ENCODE data around the gene OGDH. TPM values are rescaled to one million over a fixed set of nuclear protein-coding genes. Genes with fewer than 3 reads are reported as not detected.

Gene OGDH
- total RNA-seq, 1 experiment from 2014 or later = 75.1 TPM

- no peak for DNase-seq (ENCODE audit: unreplicated experiment)
- POLR2A ChIA-PET = interaction anchor here (0.5 to 1.9 kb wide), 3 partner anchors 17 to 447 kb away, joined by 3 to 7 read pairs (median 3); partner anchors contain the start of gene TMED4
- no peaks in the 10 kb centered on the region for H3K4me1 Mint-ChIP-seq (ENCODE audit: insufficient read depth, unreplicated experiment)
- no peak for TF ChIP-seq CTCF (IDR thresholded peaks at IDR 0.05; ENCODE audit: unreplicated experiment)
- BruUV-seq (replicated peaks) = no TSS peak
- no peaks in the 10 kb centered on the region for H3K27me3 Mint-ChIP-seq (ENCODE audit: insufficient read depth, unreplicated experiment)
- H3K9me3 Mint-ChIP-seq (ENCODE audit: unreplicated experiment) = no peaks in the 10 kb centered on the region
- CTCF ChIA-PET = interaction anchor here (0.9 kb wide), 1 partner anchor 248 kb away, joined by 3 read pairs; no protein-coding TSS in a partner anchor
- no peak overlapping the region for H3K27ac Mint-ChIP-seq (ENCODE audit: low read depth, unreplicated experiment)
- H3K4me3 Mint-ChIP-seq (ENCODE audit: unreplicated experiment) = no peak overlapping the region
- intact Hi-C loops (cut with micrococcal nuclease) = no loop called here
- H3K36me3 Mint-ChIP-seq (ENCODE audit: insufficient read depth, unreplicated experiment) = no peaks in the 10 kb centered on the region
Measured at GRCh38 chr7:44599222-44599621, 7.2 kb upstream of the OGDH start.

DNA sequence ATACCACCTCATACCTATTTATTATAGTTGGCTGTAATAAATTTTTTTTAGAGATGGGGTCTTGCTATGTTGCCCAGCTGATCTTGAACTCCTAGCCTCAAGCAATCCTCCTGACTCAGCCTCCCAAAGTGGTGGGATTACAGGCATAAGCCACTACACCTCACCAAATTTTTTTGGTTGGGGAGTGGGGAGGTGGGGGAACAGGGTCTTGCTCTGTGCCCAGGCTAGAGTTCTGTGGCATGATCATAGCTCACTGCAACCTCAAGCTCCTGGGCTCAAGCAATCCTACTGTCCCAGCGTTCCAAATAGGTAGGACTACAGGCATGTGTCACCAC lies 3.9 kb upstream of the OGDH start:
- Mint-ChIP-seq H3K27ac (ENCODE audit: low read depth, unreplicated experiment) (no peak overlapping the region), H3K36me3 (ENCODE audit: insufficient read depth, unreplicated experiment) (peaks cover 7% of the 10 kb centered on the region), H3K4me1 (ENCODE audit: insufficient read depth, unreplicated experiment) (peaks cover 4% of the 10 kb centered on the region), H3K9me3 (ENCODE audit: unreplicated experiment) (no peaks in the 10 kb centered on the region), H3K4me3 (ENCODE audit: unreplicated experiment) (no peak overlapping the region), H3K27me3 (ENCODE audit: insufficient read depth, unreplicated experiment) (no peaks in the 10 kb centered on the region)
- CTCF ChIA-PET = no interaction called here
- DNase-seq (ENCODE audit: unreplicated experiment) = no peak
- TF ChIP-seq CTCF (IDR thresholded peaks at IDR 0.05; ENCODE audit: unreplicated experiment) = no peak
- BruUV-seq (replicated peaks) = no TSS peak
- POLR2A ChIA-PET = interaction anchor here (0.6 kb wide), 1 partner anchor 144 kb away, joined by 5 read pairs; no protein-coding TSS in a partner anchor
- intact Hi-C loops (cut with micrococcal nuclease) = no loop called here

GRCh38 chr7:44603193-44603592 lies 3.2 kb upstream of the OGDH start:
- CTCF ChIA-PET = interaction anchor here (0.6 kb wide), 1 partner anchor 256 kb away, joined by 4 read pairs; no protein-coding TSS in a partner anchor
- POLR2A ChIA-PET = interaction anchor here (1.3 kb wide), 1 partner anchor 147 kb away, joined by 3 read pairs; no protein-coding TSS in a partner anchor

GRCh38 chr7:44604941-44605340 lies 1.5 kb upstream of the OGDH start:
- ChIA-PET CTCF (interaction anchor here (0.7 to 1.1 kb wide), 3 partner anchors 16 to 186 kb away, joined by 3 to 4 read pairs (median 3); no protein-coding TSS in a partner anchor), POLR2A (interaction anchor here (0.7 to 4.5 kb wide), 5 partner anchors 23 to 38 kb away, joined by 3 to 92 read pairs (median 46); partner anchors contain the start of gene TMED4)
- Mint-ChIP-seq H3K9me3 (ENCODE audit: unreplicated experiment) (no peaks in the 10 kb centered on the region), H3K36me3 (ENCODE audit: insufficient read depth, unreplicated experiment) (peaks cover 7% of the 10 kb centered on the region), H3K4me1 (ENCODE audit: insufficient read depth, unreplicated experiment) (peaks cover 9% of the 10 kb centered on the region), H3K4me3 (ENCODE audit: unreplicated experiment) (peak overlapping the region; percentile 97), H3K27me3 (ENCODE audit: insufficient read depth, unreplicated experiment) (no peaks in the 10 kb centered on the region), H3K27ac (ENCODE audit: low read depth, unreplicated experiment) (no peak overlapping the region)
- no peak for DNase-seq (ENCODE audit: unreplicated experiment)
- intact Hi-C loops (cut with micrococcal nuclease) = loop anchor here (5.0 kb wide), 1 partner anchor 142 kb away; the partner anchor contains the start of gene ZMIZ2
- no peak for TF ChIP-seq CTCF (IDR thresholded peaks at IDR 0.05; ENCODE audit: unreplicated experiment)
- BruUV-seq (replicated peaks) = no TSS peak

More at GRCh38 chr7:44603193-44603592, 3.2 kb upstream of the OGDH start:
- peaks cover 4% of the 10 kb centered on the region for H3K4me1 Mint-ChIP-seq (ENCODE audit: insufficient read depth, unreplicated experiment)
- H3K9me3 Mint-ChIP-seq (ENCODE audit: unreplicated experiment) = no peaks in the 10 kb centered on the region
- H3K36me3 Mint-ChIP-seq (ENCODE audit: insufficient read depth, unreplicated experiment) = peaks cover 7% of the 10 kb centered on the region
- H3K4me3 Mint-ChIP-seq (ENCODE audit: unreplicated experiment) = no peak overlapping the region
- intact Hi-C loops (cut with micrococcal nuclease) = no loop called here
- DNase-seq (ENCODE audit: unreplicated experiment) = no peak
- H3K27ac Mint-ChIP-seq (ENCODE audit: low read depth, unreplicated experiment) = no peak overlapping the region
- BruUV-seq (replicated peaks) = no TSS peak
- no peak for TF ChIP-seq CTCF (IDR thresholded peaks at IDR 0.05; ENCODE audit: unreplicated experiment)
- H3K27me3 Mint-ChIP-seq (ENCODE audit: insufficient read depth, unreplicated experiment) = no peaks in the 10 kb centered on the region
